Measurements from ENCODE around the gene TALDO1. TPM values are rescaled to one million over a fixed set of nuclear protein-coding genes. Genes with fewer than 3 reads are reported as not detected.
A peak's percentile ranks its signal among the peaks of the same experiment; 100 is the strongest.

The TALDO1 gene
- total RNA-seq, 6 donors from 2014 or later, result 163 to 313 (median 217) TPM

DNA sequence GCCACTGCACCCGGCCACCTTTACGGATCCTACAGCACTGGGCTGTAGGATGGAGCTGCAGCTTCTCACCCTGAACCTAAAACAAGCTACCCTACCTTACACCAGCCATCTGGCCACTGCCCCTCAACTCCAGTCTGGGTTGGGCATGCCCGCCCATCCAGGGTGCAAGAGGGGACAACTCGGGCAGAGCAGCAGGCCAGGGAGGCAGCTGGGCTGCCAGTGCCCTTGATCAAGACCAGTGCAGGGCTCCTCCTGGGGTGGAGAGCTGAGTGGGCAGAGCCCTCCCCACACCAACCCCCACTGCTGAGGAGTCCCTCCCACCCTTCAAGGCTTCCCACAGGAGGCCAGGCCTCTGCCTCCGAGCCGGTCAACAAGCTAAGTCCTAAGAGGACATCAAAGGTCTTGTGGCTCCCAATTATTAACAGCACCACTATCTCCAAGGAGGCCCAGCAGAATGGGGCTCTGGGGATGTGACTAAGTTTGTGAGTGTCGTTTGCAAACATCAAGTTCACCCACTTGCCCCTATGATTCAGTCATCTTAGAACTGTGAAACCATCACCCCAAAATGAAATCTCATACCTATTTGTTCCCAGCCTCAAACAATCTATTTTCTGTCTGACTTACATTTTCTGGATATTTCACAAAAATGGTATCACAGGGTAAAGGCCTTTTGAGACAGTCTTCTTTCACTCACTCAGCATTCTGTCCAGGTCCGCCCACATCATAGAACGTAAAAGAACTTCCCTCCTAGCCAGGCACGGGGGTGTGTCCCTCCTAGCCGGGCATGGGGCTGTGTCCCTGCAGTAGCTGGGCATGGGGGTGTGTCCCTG, 19.1 kb downstream of the TALDO1 start:
- Histone ChIP-seq H3K4me1 (peaks cover 0 to 7% (median 6%) of the 10 kb centered on the region in 4 donors), H3K4me3 (no peak overlapping the region), H3K27me3 (no peaks in the 10 kb centered on the region), H3K9me3 (no peaks in the 10 kb centered on the region), H3K36me3 (peaks cover 17 to 65% (median 58%) of the 10 kb centered on the region in 4 donors), H3K27ac (no peak overlapping the region)
- DNase-seq, result no peak
- ATAC-seq (ENCODE audit: low FRiP score in 2 of 2), result no peak
- TF ChIP-seq, protein P1, sequence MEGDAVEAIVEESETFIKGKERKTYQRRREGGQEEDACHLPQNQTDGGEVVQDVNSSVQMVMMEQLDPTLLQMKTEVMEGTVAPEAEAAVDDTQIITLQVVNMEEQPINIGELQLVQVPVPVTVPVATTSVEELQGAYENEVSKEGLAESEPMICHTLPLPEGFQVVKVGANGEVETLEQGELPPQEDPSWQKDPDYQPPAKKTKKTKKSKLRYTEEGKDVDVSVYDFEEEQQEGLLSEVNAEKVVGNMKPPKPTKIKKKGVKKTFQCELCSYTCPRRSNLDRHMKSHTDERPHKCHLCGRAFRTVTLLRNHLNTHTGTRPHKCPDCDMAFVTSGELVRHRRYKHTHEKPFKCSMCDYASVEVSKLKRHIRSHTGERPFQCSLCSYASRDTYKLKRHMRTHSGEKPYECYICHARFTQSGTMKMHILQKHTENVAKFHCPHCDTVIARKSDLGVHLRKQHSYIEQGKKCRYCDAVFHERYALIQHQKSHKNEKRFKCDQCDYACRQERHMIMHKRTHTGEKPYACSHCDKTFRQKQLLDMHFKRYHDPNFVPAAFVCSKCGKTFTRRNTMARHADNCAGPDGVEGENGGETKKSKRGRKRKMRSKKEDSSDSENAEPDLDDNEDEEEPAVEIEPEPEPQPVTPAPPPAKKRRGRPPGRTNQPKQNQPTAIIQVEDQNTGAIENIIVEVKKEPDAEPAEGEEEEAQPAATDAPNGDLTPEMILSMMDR (IDR thresholded peaks at IDR 0.05), result no peak
- TF ChIP-seq POLR2A (IDR thresholded peaks at IDR 0.05), result no peak
- no peak for TF ChIP-seq EP300 (IDR thresholded peaks at IDR 0.05)
- no peak for TF ChIP-seq POLR2AphosphoS5 (IDR thresholded peaks at IDR 0.05)
- 84 to 85% methylated on average over 9 of the region's 11 CpGs for WGBS, 2 donors

DNA sequence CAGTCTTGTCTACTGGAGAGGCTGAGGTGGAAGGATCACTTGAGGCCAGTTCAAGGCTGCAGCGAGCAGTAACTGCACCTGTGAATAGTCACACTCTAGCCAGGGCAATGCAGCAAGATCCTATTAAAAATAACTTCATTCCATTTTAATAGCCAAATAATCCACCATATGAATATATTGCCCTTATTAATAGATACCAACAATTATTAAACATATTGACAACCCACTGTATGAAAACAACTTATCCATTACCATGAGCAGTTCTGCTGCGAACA, 19.6 kb downstream of the TALDO1 start:
- no peak overlapping the region for H3K4me3 ChIP-seq
- ATAC-seq (ENCODE audit: low FRiP score in 2 of 2) (no peak), DNase-seq (no peak)
- no peak for TF ChIP-seq EP300 (IDR thresholded peaks at IDR 0.05)
- H3K27me3 ChIP-seq, result no peaks in the 10 kb centered on the region
- no peak overlapping the region for H3K27ac ChIP-seq
- no peaks in the 10 kb centered on the region for H3K9me3 ChIP-seq
- H3K36me3 ChIP-seq, result peaks cover 16 to 65% (median 58%) of the 10 kb centered on the region in 4 donors
- peaks cover 0 to 7% (median 6%) of the 10 kb centered on the region in 4 donors for H3K4me1 ChIP-seq
- WGBS, 2 donors, result 94 to 100% methylated on average over 2 of the region's 2 CpGs

DNA sequence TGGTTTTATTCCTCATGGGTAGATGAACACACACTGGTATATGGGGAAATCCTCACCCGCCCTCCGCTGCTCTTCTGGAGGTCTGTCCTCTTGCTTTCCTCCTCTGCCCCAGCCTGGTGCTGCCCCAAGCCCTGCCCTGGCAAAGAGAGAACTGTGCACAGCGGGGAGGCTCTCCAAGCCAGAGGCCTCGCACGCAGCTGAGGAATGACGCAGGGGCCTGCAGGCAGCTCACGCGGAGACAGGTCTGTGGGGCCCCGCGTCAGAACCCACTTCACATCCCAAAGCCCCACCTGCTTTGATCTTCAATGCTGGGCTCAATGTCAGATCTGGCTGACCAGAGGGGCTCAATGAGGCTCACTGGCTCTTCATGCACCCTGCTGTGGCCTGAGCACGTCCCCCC, 20.0 kb downstream of the TALDO1 start:
- Histone ChIP-seq H3K4me3 (no peak overlapping the region), H3K27me3 (no peaks in the 10 kb centered on the region), H3K4me1 (peaks cover 0 to 6% (median 6%) of the 10 kb centered on the region in 4 donors), H3K27ac (no peak overlapping the region), H3K9me3 (no peaks in the 10 kb centered on the region), H3K36me3 (peaks cover 15 to 65% (median 58%) of the 10 kb centered on the region in 4 donors)
- 86 to 97% methylated on average over 10 to 11 of the region's 11 CpGs for WGBS, 2 donors
- TF ChIP-seq POLR2A (IDR thresholded peaks at IDR 0.05) (no peak), POLR2AphosphoS5 (IDR thresholded peaks at IDR 0.05) (no peak), EP300 (IDR thresholded peaks at IDR 0.05) (no peak)
- TF ChIP-seq, protein P1 (IDR thresholded peaks at IDR 0.05), result no peak
- ATAC-seq (ENCODE audit: low FRiP score in 2 of 2), result no peak
- DNase-seq, result peak in 1 of 2 donors; percentile 55

DNA sequence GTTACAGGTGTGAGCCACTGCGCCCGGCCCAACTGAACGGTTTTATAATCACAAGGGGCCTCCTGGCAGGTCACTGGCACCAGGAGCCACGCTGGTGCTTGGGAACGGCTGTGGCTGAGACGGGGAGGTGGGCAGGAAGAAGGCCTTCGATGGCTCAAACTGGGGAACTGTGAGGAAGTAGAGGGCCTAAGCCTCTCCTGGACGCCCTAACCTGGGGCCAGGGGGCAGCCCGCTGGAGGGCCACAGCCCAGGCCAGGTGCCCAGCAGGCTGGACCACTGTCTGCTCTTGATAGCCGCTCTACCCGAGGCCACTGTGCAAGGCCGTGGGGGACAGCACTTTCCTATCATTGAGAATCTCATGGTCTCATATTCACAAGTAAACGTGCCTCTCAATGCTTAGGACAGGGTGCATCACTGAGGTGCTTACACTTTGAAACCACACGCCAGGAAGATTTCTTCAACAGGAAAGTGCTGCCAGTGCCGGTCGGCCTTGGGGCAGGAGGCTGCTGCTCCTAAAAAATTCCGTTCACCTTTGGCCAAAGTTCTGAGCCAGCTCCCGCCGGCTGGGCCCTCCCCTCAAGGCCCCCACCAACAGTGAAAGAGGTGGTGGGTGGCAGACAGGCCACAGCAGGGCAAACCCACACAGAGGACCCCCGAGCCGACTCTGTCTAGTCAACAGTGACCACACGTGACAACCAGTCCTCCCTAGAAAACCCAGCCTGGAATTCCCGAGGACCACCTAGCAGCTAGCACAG, 22.8 kb downstream of the TALDO1 start:
- no peak for ATAC-seq (ENCODE audit: low FRiP score in 2 of 2)
- peak in 1 of 2 donors; percentile 63 for DNase-seq
- peaks cover under 1 to 13% (median 2%) of the 10 kb centered on the region in 4 donors for H3K4me1 ChIP-seq
- no peaks in the 10 kb centered on the region for H3K27me3 ChIP-seq
- no peaks in the 10 kb centered on the region for H3K9me3 ChIP-seq
- no peak overlapping the region for H3K4me3 ChIP-seq
- no peak for TF ChIP-seq POLR2AphosphoS5 (IDR thresholded peaks at IDR 0.05)
- TF ChIP-seq POLR2A (IDR thresholded peaks at IDR 0.05), result no peak
- TF ChIP-seq, protein P1 (IDR thresholded peaks at IDR 0.05), result no peak
- TF ChIP-seq EP300 (IDR thresholded peaks at IDR 0.05), result no peak
- H3K27ac ChIP-seq, result no peak overlapping the region
- H3K36me3 ChIP-seq, result peaks cover 5 to 63% (median 54%) of the 10 kb centered on the region in 4 donors
- 86 to 92% methylated on average over 21 to 23 of the region's 23 CpGs for WGBS, 2 donors
